MM.1S (cell line): ENCODE data around the gene SLC6A7.

Source experiments
- DNase-seq: peaks from one replicate; pipeline ENCODE4 v3.0.0-alpha.2; 2015
- H2AFZ ChIP-seq: fragments of 300-600 bp; sonication (generic); 2 replicates; pipeline ENCODE4 v1.6.0; 2016; ENCODE audit warnings: antibody characterized with exemption, low read length
- H3F3A ChIP-seq: fragments of 300-600 bp; sonication (generic); 2 replicates; pipeline ENCODE4 v1.6.1; 2016; ENCODE audit warnings: mild to moderate bottlenecking, antibody characterized with exemption, low read length, moderate library complexity, mixed read lengths; ENCODE audit not compliant: insufficient read depth
- H3K27ac ChIP-seq: fragments of 300-600 bp; sonication (generic); 2 replicates; pipeline ENCODE4 v1.5.1; 2016; ENCODE audit warnings: mild to moderate bottlenecking, low read length
- H3K27me3 ChIP-seq: fragments of 300-600 bp; sonication (generic); replicated peaks from 2 replicates; pipeline ENCODE4 v1.6.0; 2016; ENCODE audit warnings: low read length; ENCODE audit not compliant: insufficient read depth
- H3K36me3 ChIP-seq: fragments of 300-600 bp; sonication (generic); replicated peaks from 2 replicates; pipeline ENCODE4 v1.6.1; 2016; ENCODE audit warnings: mild to moderate bottlenecking, low read length, mixed read lengths; ENCODE audit not compliant: insufficient read depth
- H3K4me1 ChIP-seq: fragments of 300-600 bp; sonication (generic); 2 replicates; pipeline ENCODE4 v1.6.1; 2016; ENCODE audit warnings: low read length, mixed read lengths
- H3K4me2 ChIP-seq: fragments of 300-600 bp; sonication (generic); 2 replicates; pipeline ENCODE4 v1.6.0; 2016; ENCODE audit warnings: low read depth, low read length
- H3K4me3 ChIP-seq: fragments of 300-600 bp; sonication (generic); 2 replicates; pipeline ENCODE4 v1.5.1; 2016; ENCODE audit warnings: low read length, mixed read lengths
- H3K79me2 ChIP-seq: fragments of 300-600 bp; sonication (generic); 2 replicates; pipeline ENCODE4 v1.6.1; 2016; ENCODE audit warnings: mixed run types, low read length, mixed read lengths
- H3K9ac ChIP-seq: fragments of 300-600 bp; sonication (generic); 2 replicates; pipeline ENCODE4 v1.6.1; 2016; ENCODE audit warnings: low read length, mixed read lengths
- H3K9me2 ChIP-seq: fragments of 300-600 bp; sonication (generic); replicated peaks from 2 replicates; pipeline ENCODE4 v1.6.1; 2016; ENCODE audit warnings: mild to moderate bottlenecking, low read length, mixed read lengths; ENCODE audit not compliant: insufficient read depth
- H3K9me3 ChIP-seq: fragments of 300-600 bp; sonication (generic); replicated peaks from 2 replicates; pipeline ENCODE4 v1.6.1; 2016; ENCODE audit warnings: mild to moderate bottlenecking, low read length, mixed read lengths; ENCODE audit not compliant: insufficient read depth
- H4K20me1 ChIP-seq: fragments of 300-600 bp; sonication (generic); 2 replicates; pipeline ENCODE4 v1.6.1; 2016; ENCODE audit warnings: mild to moderate bottlenecking, low read length, moderate library complexity, mixed read lengths; ENCODE audit not compliant: insufficient read depth
- CTCF ChIP-seq: fragments of 300-600 bp; sonication (generic); IDR thresholded peaks from 2 replicates; pipeline ENCODE4 v1.5.1; 2016; ENCODE audit warnings: antibody characterized with exemption, low read length, mixed read lengths
- EZH2 ChIP-seq: fragments of 300-600 bp; sonication (generic); optimal IDR thresholded peaks from 2 replicates; pipeline ENCODE3; 2017; ENCODE audit warnings: low read depth, mild to moderate bottlenecking, antibody characterized with exemption, low read length, mixed read lengths
- EZH2phosphoT487 ChIP-seq: fragments of 300-600 bp; sonication (generic); IDR thresholded peaks from 2 replicates; pipeline ENCODE4 v1.6.1; 2018; ENCODE audit warnings: antibody characterized with exemption, low read length

SLC6A7 gene

GRCh38 chr5:150142185-150142958 lies 47.5 kb upstream of the SLC6A7 start:
- Histone ChIP-seq H2AFZ (no peak overlapping the region), H3K4me1 (no peaks in the 10 kb centered on the region), H3F3A (no peaks in the 10 kb centered on the region), H3K27me3 (no peaks in the 10 kb centered on the region), H3K36me3 (no peaks in the 10 kb centered on the region), H3K27ac (no peak overlapping the region), H3K4me2 (no peak overlapping the region), H3K9me2 (no peaks in the 10 kb centered on the region), H3K79me2 (no peaks in the 10 kb centered on the region), H3K9me3 (no peaks in the 10 kb centered on the region), H4K20me1 (no peaks in the 10 kb centered on the region), H3K4me3 (no peak overlapping the region), H3K9ac (no peak overlapping the region)
- TF ChIP-seq CTCF, result no peak
- DNase-seq, result no peak

GRCh38 chr5:150142959-150143349 lies 46.9 kb upstream of the SLC6A7 start:
- H3K79me2 ChIP-seq, result no peaks in the 10 kb centered on the region
- H2AFZ ChIP-seq, result no peak overlapping the region
- no peaks in the 10 kb centered on the region for H3K9me3 ChIP-seq
- TF ChIP-seq EZH2phosphoT487, result no peak
- no peak overlapping the region for H3K27ac ChIP-seq
- no peak overlapping the region for H3K4me2 ChIP-seq
- H3K9ac ChIP-seq, result no peak overlapping the region
- H3K4me1 ChIP-seq, result no peaks in the 10 kb centered on the region
- H3K9me2 ChIP-seq, result no peaks in the 10 kb centered on the region
- no peak overlapping the region for H3K4me3 ChIP-seq
- no peak for DNase-seq
- H3K36me3 ChIP-seq, result no peaks in the 10 kb centered on the region
- no peaks in the 10 kb centered on the region for H3K27me3 ChIP-seq
- H3F3A ChIP-seq, result no peaks in the 10 kb centered on the region
- H4K20me1 ChIP-seq, result no peaks in the 10 kb centered on the region

GRCh38 chr5:150143350-150144245 lies 46.3 kb upstream of the SLC6A7 start:
- H3K36me3 ChIP-seq, result no peaks in the 10 kb centered on the region
- H3K79me2 ChIP-seq, result no peaks in the 10 kb centered on the region
- no peaks in the 10 kb centered on the region for H3F3A ChIP-seq
- no peak overlapping the region for H3K27ac ChIP-seq
- DNase-seq, result no peak
- H4K20me1 ChIP-seq, result no peaks in the 10 kb centered on the region
- H3K27me3 ChIP-seq, result no peaks in the 10 kb centered on the region
- no peaks in the 10 kb centered on the region for H3K9me2 ChIP-seq
- no peak overlapping the region for H2AFZ ChIP-seq
- H3K9ac ChIP-seq, result no peak overlapping the region
- H3K4me2 ChIP-seq, result no peak overlapping the region
- H3K9me3 ChIP-seq, result no peaks in the 10 kb centered on the region
- H3K4me3 ChIP-seq, result no peak overlapping the region
- TF ChIP-seq EZH2phosphoT487, result no peak
- no peak for TF ChIP-seq EZH2
- TF ChIP-seq CTCF, result no peak
- no peaks in the 10 kb centered on the region for H3K4me1 ChIP-seq
